Aorta (tissue), 5 donors: ENCODE data around the gene ACAD9. TPM values are rescaled to one million over a fixed set of nuclear protein-coding genes. Genes with fewer than 3 reads are reported as not detected.
"Not testable (repeated sequence)": the region's sequence is repeated elsewhere in the genome, so short reads cannot be mapped to it uniquely, and the experiment has no call there.

Source experiments
- ATAC-seq: fragments of 200-7000 bp; cut with Tn5 transposase; one replicate; pipeline ENCODE4 v1.9.1; 2022; ENCODE audit warnings: moderate library complexity; ENCODE audit not compliant: low FRiP score
- DNase-seq, 2 donors: peaks; one replicate each; pipeline ENCODE4 v3.0.0-alpha.2; 2020
- H3K27ac ChIP-seq, 2 donors: one replicate each; pipeline ENCODE4 v1.5.1; 2013; ENCODE audit warnings: low read length in 2 of 2, mild to moderate bottlenecking in 2 of 2, moderate library complexity in 2 of 2, control low read depth in 1 of 2, inconsistent platforms in 1 of 2, low read depth in 1 of 2
- H3K27me3 ChIP-seq, 2 donors: one replicate each; pipeline ENCODE4 v1.6.1; 2013; ENCODE audit warnings: control low read depth in 1 of 2, low read length in 1 of 2, mild to moderate bottlenecking in 1 of 2, moderate library complexity in 1 of 2; ENCODE audit not compliant: insufficient read depth in 2 of 2, control insufficient read depth in 1 of 2
- H3K36me3 ChIP-seq, 2 donors: one replicate each; pipeline ENCODE4 v1.6.1; 2013; ENCODE audit warnings: control low read depth in 1 of 2, low read length in 1 of 2, mild to moderate bottlenecking in 1 of 2; ENCODE audit not compliant: insufficient read depth in 2 of 2, control insufficient read depth in 1 of 2
- H3K4me1 ChIP-seq, 2 donors: one replicate each; pipeline ENCODE4 v1.6.1; 2013; ENCODE audit warnings: low read length in 2 of 2, control low read depth in 1 of 2, mild to moderate bottlenecking in 1 of 2, moderate library complexity in 1 of 2; ENCODE audit not compliant: insufficient read depth in 2 of 2, control insufficient read depth in 1 of 2
- H3K4me3 ChIP-seq, 2 donors: one replicate each; pipeline ENCODE4 v1.5.1; 2013; ENCODE audit warnings: low read length in 2 of 2, control low read depth in 1 of 2, mild to moderate bottlenecking in 1 of 2
- H3K9me3 ChIP-seq: one replicate; pipeline ENCODE4 v1.6.1; 2013; ENCODE audit warnings: mild to moderate bottlenecking, low read length; ENCODE audit not compliant: control insufficient read depth
- WGBS, 2 donors: extraction: QIAGEN DNeasy Blood & Tissue Kit; methylation state at CpG; one replicate each; pipeline ENCODE4 v1.1.7; 2013; 5-methylcytosine and 5-hydroxymethylcytosine counted together
- intact Hi-C, 2 donors: fragments of 100-400 bp; cut with DNase I; formaldehyde crosslinking; loops; one replicate each; pipeline versions ENCODE4 v1.14.2 to v1.15.0; 2022
- long read RNA-seq, 2 donors: library from polyadenylated mRNA; unstranded; transcript quantifications; one replicate each; pipeline ENCODE4 v2.0.0, GENCODE V29; 2020 to 2021
- polyA plus RNA-seq, 2 donors: library from polyadenylated mRNA; stranded (reverse); fragments of 200-250 nt; gene quantifications; one replicate each; pipeline ENCODE4 v1.2.3, GENCODE V29; 2013
- total RNA-seq, 2 donors: library from RNA; stranded (reverse); fragmentation: NEBNext Ultra II Directional; extraction: Animal tissue kit (Norgen Biotek cat#: 25700); gene quantifications; one replicate each; pipeline ENCODE4 v1.2.1, GENCODE V29; 2021
- donor health status: healthy with polysubstance abuse.
- donor health status: Bipolar disorder and iron deficiency.
- donor health status: DM: no; HTN: no; CAD: no.
- donor health status: DM: no; HTN: no; CAD: no.
- donor health status: DM: yes; HTN: yes; CAD: no.

ACAD9 gene
- total RNA-seq (10 to 100 TPM; 30.7 to 52.8 TPM), polyA plus RNA-seq (10 to 100 TPM; 13.0 to 25.6 TPM)
- long read RNA-seq, donor 1, transcript ACAD9-201 (18 exons, 2,454 nt) = major isoform, 74 of 99 reads
- long read RNA-seq, donor 1, transcript ACAD9-206 (18 exons, 2,431 nt) = minor isoform, 5 of 99 reads
- long read RNA-seq, donor 1, partial matches to known transcripts = 12 of 99 reads
- long read RNA-seq, donor 1, other reads (novel, unspliced or antisense) = 8 of 99 reads
- long read RNA-seq, donor 2, transcript ACAD9-201 (18 exons, 2,454 nt) = major isoform, 8 of 13 reads
- long read RNA-seq, donor 2, partial matches to known transcripts = 2 of 13 reads
- long read RNA-seq, donor 2, other reads (novel, unspliced or antisense) = 3 of 13 reads

- intact Hi-C loops = loop anchor here (5.0 to 10.0 kb wide), 2 partner anchors 115 to 262 kb away; partner anchors contain the start of gene CFAP92 (in 1 of the 2)
- 0% methylated on average over 63 to 65 of the region's 65 CpGs for WGBS, 2 donors
- no peaks in the 10 kb centered on the region for H3K27me3 ChIP-seq
These were observed at the start of gene ACAD9 for GRCh38 chr3:128879125-128879969. Gene ACAD9 (plus strand): TSS chr3:128879620. CDS start chr3:128879692, 72 bp downstream.

DNA sequence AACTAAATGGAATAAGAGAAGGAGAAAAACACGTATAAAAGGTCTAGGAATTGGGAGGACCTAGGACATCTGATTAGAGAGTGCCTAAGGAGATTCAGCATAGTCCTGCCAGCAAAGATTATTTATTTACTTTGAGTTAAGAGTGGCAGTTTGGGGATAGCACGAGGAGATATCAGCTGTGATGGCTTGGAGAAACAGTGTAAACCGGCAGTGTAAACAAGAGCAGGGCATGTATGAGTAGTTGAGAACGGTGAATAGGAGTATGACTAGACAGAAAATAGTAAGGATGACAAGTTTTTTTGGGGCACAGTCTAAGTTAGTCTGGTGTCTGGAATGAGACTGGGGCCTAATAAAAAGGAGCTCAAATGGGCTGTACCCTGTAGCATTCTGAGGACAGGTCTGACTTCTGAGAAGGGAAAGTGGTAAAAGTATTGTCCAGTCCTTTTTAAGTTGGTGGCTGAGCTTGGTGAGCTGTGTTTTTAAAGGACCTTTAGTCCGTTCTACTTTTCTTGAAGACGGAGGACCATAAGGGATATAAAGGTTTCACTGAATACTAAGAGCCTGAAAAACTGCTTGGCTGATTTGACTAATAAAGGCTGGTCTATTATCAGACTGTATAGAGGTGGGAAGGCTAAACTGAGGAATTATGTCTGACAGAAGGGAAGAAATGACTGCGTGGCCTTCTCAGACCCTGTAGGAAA lies 49.3 kb upstream of the ACAD9 start:
- H3K4me3 ChIP-seq, H3K27me3 ChIP-seq, H3K27ac ChIP-seq, H3K36me3 ChIP-seq, intact Hi-C loops, H3K9me3 ChIP-seq, ATAC-seq, H3K4me1 ChIP-seq, DNase-seq: not testable (repeated sequence)
- WGBS, 2 donors = 76 to 78% methylated on average over 7 of the region's 7 CpGs

More at GRCh38 chr3:128879125-128879969, at the start of gene ACAD9:
- no peaks in the 10 kb centered on the region for H3K9me3 ChIP-seq
- peak within 1 kb of the TSS; percentile 64 to 76 for H3K4me3 ChIP-seq
- H3K27ac ChIP-seq = peak within 1 kb of the TSS; percentile 84 to 92
- peak; percentile 98 for DNase-seq
- no peaks in the 10 kb centered on the region for H3K36me3 ChIP-seq
- peak; percentile 99 for ATAC-seq
- peaks cover 0 to 2% of the 10 kb centered on the region in 2 donors for H3K4me1 ChIP-seq

GRCh38 chr3:128830762-128831161 lies 48.7 kb upstream of the ACAD9 start:
- H3K36me3 ChIP-seq, intact Hi-C loops, H3K4me1 ChIP-seq, H3K9me3 ChIP-seq, H3K27ac ChIP-seq, H3K4me3 ChIP-seq, DNase-seq, H3K27me3 ChIP-seq, ATAC-seq: not testable (repeated sequence)
- 86 to 88% methylated on average over 5 of the region's 5 CpGs for WGBS, 2 donors

DNA sequence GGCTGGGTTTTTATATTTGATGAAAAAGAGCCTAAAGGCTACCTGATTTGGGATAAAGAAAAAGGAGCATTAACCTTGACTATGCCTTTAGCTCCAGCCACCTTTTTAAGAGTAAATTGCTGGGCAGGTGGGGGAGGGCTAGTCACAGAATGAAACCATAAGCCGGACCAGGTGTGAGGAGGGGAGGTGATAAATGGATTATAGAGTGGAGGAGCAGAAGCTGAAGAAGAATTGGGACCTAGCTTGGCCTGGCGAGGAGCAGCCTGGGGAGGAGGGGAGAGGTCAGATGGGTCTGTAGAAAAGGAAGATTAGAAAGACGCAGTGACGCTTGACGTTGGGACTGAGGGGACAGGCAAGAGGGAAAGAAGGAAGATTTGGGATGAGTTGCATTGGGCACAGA lies 46.4 kb upstream of the ACAD9 start:
- H3K27ac ChIP-seq, intact Hi-C loops, H3K27me3 ChIP-seq, H3K4me3 ChIP-seq, ATAC-seq, H3K9me3 ChIP-seq, DNase-seq, H3K4me1 ChIP-seq, H3K36me3 ChIP-seq: not testable (repeated sequence)
- 81 to 89% methylated on average over 5 of the region's 5 CpGs for WGBS, 2 donors

- intact Hi-C loops = no loop called here
- Histone ChIP-seq H3K4me1 (no peaks in the 10 kb centered on the region), H3K27me3 (no peaks in the 10 kb centered on the region), H3K9me3 (no peaks in the 10 kb centered on the region), H3K27ac (no peak overlapping the region), H3K36me3 (no peaks in the 10 kb centered on the region), H3K4me3 (no peak overlapping the region)
- DNase-seq = no peak
- no peak for ATAC-seq
- 90 to 92% methylated on average over 4 of the region's 4 CpGs for WGBS, 2 donors
These were observed 44.3 kb upstream of the ACAD9 start for GRCh38 chr3:128835096-128835495.

- no peak for ATAC-seq
- 87 to 90% methylated on average over 9 to 10 of the region's 10 CpGs for WGBS, 2 donors
- Histone ChIP-seq H3K27me3 (no peaks in the 10 kb centered on the region), H3K4me3 (no peak overlapping the region), H3K4me1 (no peaks in the 10 kb centered on the region), H3K9me3 (no peaks in the 10 kb centered on the region), H3K27ac (no peak overlapping the region), H3K36me3 (no peaks in the 10 kb centered on the region)
- intact Hi-C loops = no loop called here
- no peak for DNase-seq
These were observed 37.2 kb upstream of the ACAD9 start for GRCh38 chr3:128841926-128842920.

GRCh38 chr3:128844502-128844901 lies 34.9 kb upstream of the ACAD9 start:
- WGBS, 2 donors = 90 to 94% methylated on average over 6 of the region's 6 CpGs
- no peaks in the 10 kb centered on the region for H3K4me1 ChIP-seq
- no peaks in the 10 kb centered on the region for H3K27me3 ChIP-seq
- intact Hi-C loops = no loop called here
- H3K4me3 ChIP-seq = no peak overlapping the region
- no peak for DNase-seq
- no peaks in the 10 kb centered on the region for H3K36me3 ChIP-seq
- ATAC-seq = no peak
- H3K9me3 ChIP-seq = no peaks in the 10 kb centered on the region
- H3K27ac ChIP-seq = no peak overlapping the region
